NT2/D1 (cell line): Measurements from ENCODE around the gene PAX4.

ENCODE experiments used
- DNase-seq: peaks from one replicate; pipeline ENCODE4 v3.0.0-alpha.2; 2011; ENCODE audit warnings: low read depth, low spot score
- H3K27me3 ChIP-seq: 2 replicates; pipeline ENCODE4 v1.6.0; 2011; ENCODE audit warnings: mild to moderate bottlenecking; ENCODE audit not compliant: insufficient read length, insufficient read depth
- H3K36me3 ChIP-seq: 2 replicates; pipeline ENCODE4 v1.6.1; 2011; ENCODE audit warnings: mild to moderate bottlenecking, low read length, mixed read lengths; ENCODE audit not compliant: insufficient read depth, insufficient read length
- H3K4me1 ChIP-seq: 2 replicates; pipeline ENCODE4 v1.5.1; 2011; ENCODE audit not compliant: insufficient read depth, insufficient read length
- H3K4me3 ChIP-seq: 2 replicates; pipeline ENCODE4 v1.5.1; 2011; ENCODE audit warnings: low read depth; ENCODE audit not compliant: insufficient read length
- H3K9ac ChIP-seq: 2 replicates; pipeline ENCODE4 v1.6.0; 2011; ENCODE audit warnings: low read depth; ENCODE audit not compliant: insufficient read length
- H3K9me3 ChIP-seq: 2 replicates; pipeline ENCODE4 v1.5.1; 2011; ENCODE audit warnings: mild to moderate bottlenecking, low read length; ENCODE audit not compliant: insufficient read depth
- SUZ12 ChIP-seq: IDR thresholded peaks from 2 replicates; pipeline ENCODE4 v1.6.1; 2011; ENCODE audit not compliant: insufficient read length, insufficient read depth; ENCODE audit errors: extremely low read depth
- YY1 ChIP-seq: IDR thresholded peaks from 2 replicates; pipeline ENCODE4 v1.6.1; 2011; ENCODE audit not compliant: insufficient read length, insufficient read depth
- ZNF274 ChIP-seq: IDR thresholded peaks from 2 replicates; pipeline ENCODE4 v1.6.1; 2011; ENCODE audit warnings: mild to moderate bottlenecking, low read depth, low read length

Gene PAX4, protein sequence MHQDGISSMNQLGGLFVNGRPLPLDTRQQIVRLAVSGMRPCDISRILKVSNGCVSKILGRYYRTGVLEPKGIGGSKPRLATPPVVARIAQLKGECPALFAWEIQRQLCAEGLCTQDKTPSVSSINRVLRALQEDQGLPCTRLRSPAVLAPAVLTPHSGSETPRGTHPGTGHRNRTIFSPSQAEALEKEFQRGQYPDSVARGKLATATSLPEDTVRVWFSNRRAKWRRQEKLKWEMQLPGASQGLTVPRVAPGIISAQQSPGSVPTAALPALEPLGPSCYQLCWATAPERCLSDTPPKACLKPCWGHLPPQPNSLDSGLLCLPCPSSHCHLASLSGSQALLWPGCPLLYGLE

DNA sequence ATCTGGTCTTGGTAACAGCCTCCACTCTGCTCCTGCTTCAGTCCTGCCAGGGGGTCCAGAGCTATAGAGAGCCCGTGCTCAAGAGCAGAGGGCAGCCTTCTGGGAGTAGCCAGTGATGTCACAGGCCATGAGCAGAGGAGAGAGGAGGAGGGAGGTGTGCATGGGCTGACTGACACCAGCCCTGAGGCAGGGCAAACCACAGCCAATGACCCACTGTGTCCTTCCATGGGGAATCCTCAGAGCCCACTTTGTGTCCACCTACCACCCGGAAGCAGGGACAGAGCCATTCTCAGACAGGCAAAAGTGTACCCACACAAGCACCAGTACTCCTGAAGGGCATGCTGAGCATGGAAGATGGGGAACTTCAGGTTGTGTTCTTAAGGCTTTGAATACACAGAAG, at the start of gene PAX4:
Gene PAX4, minus strand, starts transcription at position 101 of the 400 bp plus-strand sequence. CDS start 2,214 bp downstream, outside the sequence.
- Histone ChIP-seq H3K4me1 (no peaks in the 10 kb centered on the region), H3K9ac (no peak within 1 kb of the TSS), H3K36me3 (no peaks in the 10 kb centered on the region), H3K27me3 (peaks cover 48% of the 10 kb centered on the region), H3K9me3 (no peaks in the 10 kb centered on the region), H3K4me3 (no peak within 1 kb of the TSS)
- TF ChIP-seq YY1 (no peak), ZNF274 (no peak), SUZ12 (no peak)
- no peak for DNase-seq

GRCh38 chr7:127667017-127667670, 49.2 kb upstream of the PAX4 start:
- no peak for TF ChIP-seq SUZ12
- no peak for TF ChIP-seq ZNF274
- TF ChIP-seq YY1 = no peak
- DNase-seq = no peak
- no peaks in the 10 kb centered on the region for H3K4me1 ChIP-seq
- H3K9me3 ChIP-seq = no peaks in the 10 kb centered on the region
- no peaks in the 10 kb centered on the region for H3K27me3 ChIP-seq
- H3K4me3 ChIP-seq = no peak overlapping the region
- H3K36me3 ChIP-seq = peaks cover 40% of the 10 kb centered on the region
- no peak overlapping the region for H3K9ac ChIP-seq

DNA sequence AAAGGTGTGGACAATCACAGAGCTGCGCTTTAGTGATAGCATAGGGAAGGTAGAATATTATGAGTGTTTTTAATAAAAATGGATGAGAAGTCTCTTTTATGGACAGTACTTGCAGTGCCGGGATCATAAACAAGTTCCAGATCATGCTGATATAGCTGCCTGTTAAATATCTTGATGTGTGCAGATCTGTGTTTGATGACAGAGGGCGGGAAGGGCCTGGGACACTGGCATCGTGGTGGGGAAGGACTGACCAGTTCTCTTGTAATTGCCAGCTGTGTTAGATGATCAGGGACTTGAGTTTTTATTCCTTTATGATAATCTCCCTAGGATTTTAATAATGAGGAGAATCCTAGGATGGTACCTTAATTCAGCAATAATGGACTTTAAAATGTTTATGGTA, 48.7 kb upstream of the PAX4 start:
- H3K9me3 ChIP-seq = no peaks in the 10 kb centered on the region
- H3K36me3 ChIP-seq = peaks cover 40% of the 10 kb centered on the region
- TF ChIP-seq YY1 (no peak), ZNF274 (no peak), SUZ12 (no peak)
- no peaks in the 10 kb centered on the region for H3K4me1 ChIP-seq
- DNase-seq = no peak
- no peak overlapping the region for H3K9ac ChIP-seq
- no peak overlapping the region for H3K4me3 ChIP-seq
- no peaks in the 10 kb centered on the region for H3K27me3 ChIP-seq

DNA sequence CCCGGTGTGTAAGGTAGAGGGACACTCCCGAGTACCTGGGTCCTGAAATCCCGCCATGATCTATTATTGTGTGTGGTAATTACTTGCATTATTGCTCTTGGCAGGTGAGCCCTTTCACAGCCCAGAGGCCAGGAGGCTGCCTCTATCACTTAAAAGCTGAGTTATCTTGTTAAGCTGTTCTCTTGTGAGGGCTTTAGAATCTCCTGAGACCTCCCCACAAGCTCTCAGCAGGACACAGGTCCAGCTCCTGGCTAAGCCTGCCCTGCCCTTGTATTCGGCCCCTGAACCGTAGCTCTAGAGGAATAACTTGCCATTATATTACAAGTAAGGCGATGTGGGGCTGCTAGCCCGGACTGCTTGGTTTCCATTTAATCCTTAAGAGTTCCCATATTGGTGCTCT, 48.0 kb upstream of the PAX4 start:
- TF ChIP-seq ZNF274 (no peak), YY1 (no peak), SUZ12 (no peak)
- Histone ChIP-seq H3K27me3 (no peaks in the 10 kb centered on the region), H3K36me3 (peaks cover 42% of the 10 kb centered on the region), H3K9ac (no peak overlapping the region), H3K9me3 (no peaks in the 10 kb centered on the region), H3K4me1 (no peaks in the 10 kb centered on the region), H3K4me3 (no peak overlapping the region)
- DNase-seq = peak; percentile 68

GRCh38 chr7:127658970-127659630, 41.2 kb upstream of the PAX4 start:
- DNase-seq = no peak
- Histone ChIP-seq H3K4me1 (no peaks in the 10 kb centered on the region), H3K36me3 (peaks cover 61% of the 10 kb centered on the region), H3K27me3 (no peaks in the 10 kb centered on the region), H3K4me3 (no peak overlapping the region), H3K9me3 (no peaks in the 10 kb centered on the region), H3K9ac (no peak overlapping the region)
- TF ChIP-seq SUZ12 = no peak
- no peak for TF ChIP-seq YY1
- no peak for TF ChIP-seq ZNF274

DNA sequence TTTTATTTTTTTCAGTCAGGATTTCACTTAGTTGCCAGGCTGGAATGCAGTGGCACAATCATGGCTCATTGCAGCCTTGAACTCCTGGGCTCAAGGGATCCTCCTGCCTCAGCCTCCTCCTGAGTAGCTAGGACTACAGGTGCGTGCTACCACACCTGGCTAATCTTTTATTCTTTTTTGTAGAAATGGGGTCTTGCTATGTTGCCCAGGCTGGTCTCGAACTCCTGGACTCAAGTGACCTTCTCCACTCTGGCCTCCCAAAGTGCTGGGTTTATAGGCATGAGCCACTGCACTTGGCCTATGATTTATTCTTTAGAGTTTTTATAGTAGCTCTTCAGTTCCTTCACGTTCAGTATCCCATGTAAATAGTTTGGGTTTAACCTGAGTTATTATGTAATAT, 39.6 kb upstream of the PAX4 start:
- DNase-seq = no peak
- Histone ChIP-seq H3K27me3 (no peaks in the 10 kb centered on the region), H3K4me1 (no peaks in the 10 kb centered on the region), H3K9ac (no peak overlapping the region), H3K4me3 (no peak overlapping the region), H3K9me3 (no peaks in the 10 kb centered on the region), H3K36me3 (peaks cover 63% of the 10 kb centered on the region)
- no peak for TF ChIP-seq YY1
- TF ChIP-seq SUZ12 = no peak
- no peak for TF ChIP-seq ZNF274

GRCh38 chr7:127655720-127656119, 37.8 kb upstream of the PAX4 start:
- H3K4me3 ChIP-seq = no peak overlapping the region
- H3K27me3 ChIP-seq = no peaks in the 10 kb centered on the region
- no peak for DNase-seq
- H3K9ac ChIP-seq = no peak overlapping the region
- no peak for TF ChIP-seq SUZ12
- TF ChIP-seq ZNF274 = no peak
- TF ChIP-seq YY1 = no peak
- H3K36me3 ChIP-seq = peaks cover 54% of the 10 kb centered on the region
- no peaks in the 10 kb centered on the region for H3K4me1 ChIP-seq
- no peaks in the 10 kb centered on the region for H3K9me3 ChIP-seq
